ENCODE measurements around the gene IRF8. TPM values are rescaled to one million over a fixed set of nuclear protein-coding genes. Genes with fewer than 3 reads are reported as not detected.
"Not testable (repeated sequence)": the region's sequence is repeated elsewhere in the genome, so short reads cannot be mapped to it uniquely, and the experiment has no call there.

IRF8 gene, protein sequence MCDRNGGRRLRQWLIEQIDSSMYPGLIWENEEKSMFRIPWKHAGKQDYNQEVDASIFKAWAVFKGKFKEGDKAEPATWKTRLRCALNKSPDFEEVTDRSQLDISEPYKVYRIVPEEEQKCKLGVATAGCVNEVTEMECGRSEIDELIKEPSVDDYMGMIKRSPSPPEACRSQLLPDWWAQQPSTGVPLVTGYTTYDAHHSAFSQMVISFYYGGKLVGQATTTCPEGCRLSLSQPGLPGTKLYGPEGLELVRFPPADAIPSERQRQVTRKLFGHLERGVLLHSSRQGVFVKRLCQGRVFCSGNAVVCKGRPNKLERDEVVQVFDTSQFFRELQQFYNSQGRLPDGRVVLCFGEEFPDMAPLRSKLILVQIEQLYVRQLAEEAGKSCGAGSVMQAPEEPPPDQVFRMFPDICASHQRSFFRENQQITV
- total RNA-seq (2014; rRNA removed; shearing (Covaris generic)) = not detected in 2 replicates

GRCh38 chr16:85898521-85899442, at the start of gene IRF8:
TSS of gene IRF8 (plus strand) at chr16:85899162. CDS start at chr16:85903016, 3,854 bp downstream.
- in situ Hi-C loops (cut with HindIII; ENCODE audit: low sequenced_read_pairs) = no loop called here
- peak; percentile 52 for DNase-seq (ENCODE audit: low spot score)

DNA sequence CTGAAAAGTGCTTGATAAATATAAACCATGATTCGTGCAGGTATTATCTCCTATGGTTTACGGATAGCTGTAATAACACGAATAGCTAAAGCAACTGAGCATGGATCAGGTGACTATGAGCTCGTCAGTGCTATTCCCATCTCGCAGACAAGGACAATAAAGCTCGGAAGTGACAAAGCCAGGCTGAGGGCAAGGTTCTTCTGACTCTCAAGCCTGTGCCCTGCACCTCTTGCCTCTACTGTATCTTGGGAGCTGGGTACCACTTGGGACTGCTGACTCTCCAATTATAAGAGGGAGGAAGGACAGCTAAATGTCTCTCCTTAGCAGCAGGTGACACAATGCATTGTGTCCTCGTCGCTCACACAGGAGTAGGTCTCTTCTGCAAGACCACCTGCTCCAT, 49.6 kb upstream of the IRF8 start:
- no peak for DNase-seq (ENCODE audit: low spot score)
- in situ Hi-C loops (cut with HindIII; ENCODE audit: low sequenced_read_pairs) = no loop called here

DNA sequence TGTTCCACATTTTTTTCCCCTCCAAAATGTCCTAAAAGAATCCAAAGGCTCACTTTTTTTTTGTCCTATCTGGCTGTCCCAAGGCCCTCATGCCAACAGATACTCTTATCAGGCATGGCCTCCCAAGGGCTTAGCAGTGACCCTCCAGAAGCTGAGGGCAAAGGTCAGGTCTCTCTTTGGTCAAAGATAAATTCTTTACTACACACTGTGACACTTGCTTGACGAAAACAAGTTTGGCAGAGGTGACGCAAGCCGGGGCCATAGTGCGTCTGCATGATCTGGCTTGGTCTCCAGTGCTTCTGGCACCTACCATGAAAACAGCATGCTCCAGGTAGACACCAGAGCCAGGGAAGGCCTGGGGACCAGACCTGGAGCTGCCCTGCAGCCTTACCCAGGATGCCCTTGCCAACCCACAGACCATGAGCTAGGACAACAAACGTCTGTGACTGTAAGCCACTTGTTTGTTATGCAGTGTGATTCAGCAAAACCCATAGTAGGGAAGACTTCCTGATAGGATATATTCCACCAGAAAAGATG, 48.5 kb upstream of the IRF8 start:
- DNase-seq (ENCODE audit: low spot score) = no peak
- in situ Hi-C loops (cut with HindIII; ENCODE audit: low sequenced_read_pairs) = no loop called here

- DNase-seq (ENCODE audit: low spot score) = no peak
- in situ Hi-C loops (cut with HindIII; ENCODE audit: low sequenced_read_pairs) = no loop called here
Observed at GRCh38 chr16:85851034-85851785, 47.8 kb upstream of the IRF8 start.

DNA sequence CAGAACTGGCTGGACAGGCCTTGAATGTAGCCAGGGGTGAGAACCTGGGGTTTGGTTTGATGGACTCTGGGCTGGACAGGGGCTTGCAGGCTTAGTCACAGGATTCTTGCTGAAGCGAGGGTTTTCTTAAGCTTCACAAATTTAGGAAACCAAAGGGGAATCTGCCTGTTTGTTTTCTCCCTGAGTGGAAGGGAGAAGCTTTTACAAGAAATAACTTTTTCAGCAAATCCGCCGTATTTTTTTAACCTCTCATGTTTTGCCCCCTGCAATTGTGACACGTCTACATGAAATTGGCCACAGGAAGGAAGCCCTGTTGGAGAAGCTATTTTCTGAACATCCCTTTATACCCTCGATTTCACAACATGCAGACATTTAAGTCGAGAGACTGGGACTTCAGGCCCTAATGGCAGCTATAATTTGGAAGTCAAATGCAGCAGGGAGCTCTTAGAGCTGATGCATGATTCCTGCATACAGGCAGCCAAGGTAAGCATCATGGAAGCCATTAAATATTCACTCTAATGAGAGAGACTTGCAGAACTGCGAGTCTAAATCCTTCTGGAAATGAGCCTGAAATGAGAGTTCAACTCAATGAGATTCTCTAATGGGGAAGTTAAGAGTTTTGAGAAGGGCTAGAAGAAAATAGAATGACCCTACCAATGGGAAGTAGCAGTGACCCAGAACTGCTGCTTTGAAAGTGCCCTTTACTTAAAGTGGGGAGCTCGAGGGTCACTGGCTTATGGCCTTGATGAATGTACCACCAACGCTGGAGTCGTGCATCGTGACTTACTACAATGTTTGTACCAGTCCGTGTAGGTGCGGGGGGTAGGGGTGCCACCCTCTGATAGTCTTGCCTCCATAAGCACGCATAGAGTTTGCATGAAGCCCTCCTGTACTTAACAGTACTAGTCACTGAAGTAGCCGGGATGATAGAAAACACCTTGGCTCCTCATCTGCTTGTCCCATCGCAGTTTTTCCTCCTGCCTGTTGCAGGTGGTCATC, 45.1 kb upstream of the IRF8 start:
- in situ Hi-C loops (cut with HindIII; ENCODE audit: low sequenced_read_pairs) = no loop called here
- no peak for DNase-seq (ENCODE audit: low spot score)

- DNase-seq (ENCODE audit: low spot score) = no peak
- in situ Hi-C loops (cut with HindIII; ENCODE audit: low sequenced_read_pairs) = no loop called here
Observed at GRCh38 chr16:85854935-85855334, 44.0 kb upstream of the IRF8 start.

GRCh38 chr16:85856079-85856478, 42.9 kb upstream of the IRF8 start:
- DNase-seq (ENCODE audit: low spot score) = no peak
- in situ Hi-C loops (cut with HindIII; ENCODE audit: low sequenced_read_pairs) = no loop called here

GRCh38 chr16:85856585-85856984, 42.4 kb upstream of the IRF8 start:
- DNase-seq (ENCODE audit: low spot score) = no peak
- in situ Hi-C loops (cut with HindIII; ENCODE audit: low sequenced_read_pairs) = no loop called here

GRCh38 chr16:85857406-85857805, 41.6 kb upstream of the IRF8 start:
- DNase-seq (ENCODE audit: low spot score) = no peak
- in situ Hi-C loops (cut with HindIII; ENCODE audit: low sequenced_read_pairs) = no loop called here

GRCh38 chr16:85858571-85858970, 40.4 kb upstream of the IRF8 start:
- in situ Hi-C loops (cut with HindIII; ENCODE audit: low sequenced_read_pairs); DNase-seq (ENCODE audit: low spot score): not testable (repeated sequence)

DNA sequence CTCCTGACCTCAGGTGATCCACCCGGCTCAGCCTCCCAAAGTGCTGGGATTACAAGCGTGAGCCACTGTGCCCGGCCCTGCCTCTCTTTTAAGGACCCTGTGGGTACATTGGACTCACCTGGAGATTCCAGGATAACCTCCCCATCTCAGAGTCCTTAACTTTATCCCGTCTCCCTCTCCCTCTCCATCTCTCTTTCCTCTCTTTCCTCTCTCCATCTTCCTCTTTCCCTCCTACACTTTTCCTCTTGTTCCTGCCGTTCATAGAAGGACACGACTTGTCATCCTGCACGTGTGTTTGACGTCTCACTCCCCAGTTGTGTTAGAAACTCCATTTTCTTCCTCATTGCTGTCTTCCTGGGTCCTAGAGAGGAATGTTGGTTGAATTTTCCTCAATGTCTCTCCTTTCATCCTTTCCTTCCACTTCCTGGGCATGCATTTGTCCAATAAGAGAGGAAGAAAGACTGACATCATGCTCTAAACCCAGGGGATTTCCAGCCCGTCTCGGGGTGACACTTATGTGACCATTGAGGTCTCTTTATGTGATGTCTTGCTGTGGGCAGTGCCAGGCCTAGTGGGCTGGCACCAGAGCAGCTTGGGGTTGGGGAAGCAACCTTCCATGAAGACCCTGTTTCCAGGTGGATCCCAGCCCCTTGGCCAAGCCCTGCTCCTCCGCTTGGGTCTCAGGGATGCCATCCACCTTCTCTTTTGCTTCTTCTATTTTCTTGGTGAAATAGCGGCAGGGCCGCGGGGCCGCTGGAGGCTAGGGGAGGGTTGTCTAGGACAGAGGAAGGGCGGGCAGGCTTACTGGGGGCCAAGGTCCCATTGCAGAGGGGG, 39.8 kb upstream of the IRF8 start:
- no peak for DNase-seq (ENCODE audit: low spot score)
- in situ Hi-C loops (cut with HindIII; ENCODE audit: low sequenced_read_pairs) = no loop called here

DNA sequence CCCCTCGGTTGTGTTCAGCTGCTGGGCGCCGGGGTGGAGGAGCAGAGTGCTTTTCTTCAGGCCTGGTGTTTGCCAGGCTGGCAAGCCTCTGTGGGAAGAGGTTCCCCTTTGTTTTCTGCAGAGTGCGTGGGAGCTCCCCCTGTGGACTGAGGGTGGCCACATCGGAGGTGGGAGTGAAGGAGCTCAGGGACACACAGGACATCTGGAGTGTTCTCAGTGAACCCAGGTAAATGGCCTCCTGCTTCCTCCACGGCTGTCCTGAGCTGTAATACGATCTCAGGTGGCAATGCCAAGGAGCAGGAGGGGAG, 39.2 kb upstream of the IRF8 start:
- no peak for DNase-seq (ENCODE audit: low spot score)

DNA sequence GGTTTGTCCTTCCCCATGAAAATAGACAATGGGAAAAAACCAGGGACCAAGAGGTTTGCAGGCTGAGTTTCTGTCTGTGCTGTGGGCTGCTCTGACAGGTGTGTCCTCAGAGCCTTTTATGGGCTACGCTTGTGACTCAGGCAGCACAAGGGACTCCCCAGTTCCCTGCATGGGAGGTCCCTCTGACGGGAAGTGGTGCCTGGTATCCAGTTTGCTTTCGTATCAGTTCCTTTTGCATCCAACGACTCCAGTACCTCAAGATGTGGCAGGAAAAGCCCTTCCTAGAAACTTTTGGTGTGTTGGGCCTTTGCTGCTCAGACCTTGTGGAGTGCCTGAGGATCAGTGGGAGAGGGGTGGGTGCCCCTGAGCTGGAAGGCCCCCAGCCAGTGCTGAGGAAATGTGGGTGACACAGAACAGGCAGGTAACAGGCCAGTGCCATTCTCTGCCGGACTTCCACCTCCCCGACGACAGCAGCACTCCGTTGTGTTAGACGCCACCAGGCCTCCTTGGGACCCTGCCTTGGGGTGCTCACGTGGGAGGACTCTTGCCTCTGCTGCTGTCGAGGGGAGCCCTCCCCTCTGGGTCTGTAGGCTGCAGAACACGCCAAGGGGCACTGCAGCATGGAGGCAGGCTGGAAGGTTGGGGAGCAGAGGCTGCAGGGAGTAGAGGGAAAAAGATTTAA, 38.4 kb upstream of the IRF8 start:
- no peak for DNase-seq (ENCODE audit: low spot score)
- in situ Hi-C loops (cut with HindIII; ENCODE audit: low sequenced_read_pairs) = no loop called here

More for the DNA sequence above, 39.2 kb upstream of the IRF8 start:
- in situ Hi-C loops (cut with HindIII; ENCODE audit: low sequenced_read_pairs) = no loop called here

DNA sequence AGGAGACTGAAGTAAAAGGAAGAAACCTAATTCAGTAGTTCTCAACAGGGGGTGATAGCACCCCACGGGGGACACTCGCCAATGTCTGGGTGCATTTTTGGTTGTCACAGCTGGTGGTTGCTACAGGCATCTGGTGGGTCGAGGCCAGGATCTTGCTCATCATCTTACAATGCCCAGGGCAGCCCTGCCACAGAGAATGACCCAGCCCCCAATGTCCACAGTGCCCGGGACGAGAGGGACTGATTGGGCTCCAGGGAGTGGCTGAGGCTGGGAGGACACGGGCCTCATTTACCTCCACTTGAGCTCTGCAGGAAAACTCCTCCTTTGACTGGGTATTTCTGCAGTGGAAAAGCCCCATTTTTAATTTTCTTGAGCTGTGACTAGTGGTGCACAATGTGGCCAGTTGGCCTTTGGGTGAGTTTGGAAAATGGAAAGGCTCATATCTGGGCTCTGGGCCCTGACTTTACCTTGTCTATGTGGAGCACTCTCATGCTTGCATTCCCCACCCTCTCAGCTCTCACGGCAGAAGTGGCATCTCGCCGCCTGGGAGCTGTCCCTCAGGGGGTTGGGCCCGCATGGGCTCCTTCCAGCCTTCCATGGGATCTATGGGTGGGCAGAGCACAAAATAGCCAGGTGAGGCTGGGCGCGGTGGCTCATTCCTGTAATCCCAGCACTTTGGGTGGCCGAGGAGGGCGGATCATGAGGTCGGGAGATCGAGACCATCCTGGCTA, 37.7 kb upstream of the IRF8 start:
- in situ Hi-C loops (cut with HindIII; ENCODE audit: low sequenced_read_pairs) = no loop called here
- no peak for DNase-seq (ENCODE audit: low spot score)

GRCh38 chr16:85862476-85863383, 36.2 kb upstream of the IRF8 start:
- DNase-seq (ENCODE audit: low spot score) = no peak
- in situ Hi-C loops (cut with HindIII; ENCODE audit: low sequenced_read_pairs) = no loop called here
